ENCODE results near the gene KIRREL1. TPM values are rescaled to one million over a fixed set of nuclear protein-coding genes. Genes with fewer than 3 reads are reported as not detected.
A peak's percentile ranks its signal among the peaks of the same experiment; 100 is the strongest.

The KIRREL1 gene
- total RNA-seq, 2 donors from 2014 or later, result 18.6 to 50.2 TPM

DNA sequence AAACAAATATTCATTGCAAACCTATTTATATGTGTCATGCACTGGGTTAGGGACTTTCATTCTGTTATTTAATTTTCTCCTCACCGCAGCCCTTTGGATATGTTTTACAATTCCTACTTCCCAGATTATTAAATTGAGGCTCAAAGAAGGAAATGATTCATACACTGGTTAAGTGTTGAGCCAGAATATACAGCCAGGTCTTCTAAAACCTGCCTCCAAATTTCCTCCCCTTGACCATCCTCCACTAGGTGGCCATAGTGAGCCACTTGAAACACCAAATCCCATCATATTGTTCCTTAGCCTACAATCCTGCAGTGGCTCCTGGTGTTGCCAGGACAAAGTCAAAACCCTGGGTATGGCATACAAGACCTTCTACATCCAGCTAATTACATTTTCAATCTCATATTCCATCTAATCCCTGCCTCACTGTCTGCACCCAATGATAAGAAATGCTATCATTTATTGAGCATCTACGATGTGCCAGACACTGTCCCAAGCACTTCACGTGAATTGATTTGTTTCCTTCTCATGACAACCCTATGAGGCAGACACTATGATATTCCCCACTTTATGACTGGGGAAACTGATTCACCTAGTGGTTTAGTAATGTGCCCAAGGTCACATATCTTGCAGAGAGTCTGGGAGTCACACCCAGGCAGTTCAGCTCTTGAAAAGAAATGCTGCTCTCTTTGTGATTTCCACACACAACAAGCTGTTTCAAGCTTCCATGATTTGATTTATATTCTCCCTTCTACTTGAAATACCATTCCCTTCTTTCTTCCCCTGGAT, 23.6 kb upstream of the KIRREL1 start:
- intact Hi-C loops (cut with DNase I), result no loop called here
- no peaks in the 10 kb centered on the region for H3K36me3 ChIP-seq
- no peak overlapping the region for H3K27ac ChIP-seq
- H3K4me3 ChIP-seq, result no peak overlapping the region
- no peaks in the 10 kb centered on the region for H3K4me1 ChIP-seq (replicated peaks)
- H3K27me3 ChIP-seq (replicated peaks; ENCODE audit: insufficient read depth), result no peaks in the 10 kb centered on the region
- 74% methylated on average over 3 of the region's 3 CpGs for WGBS
- H3K9me3 ChIP-seq, result no peaks in the 10 kb centered on the region
- TF ChIP-seq, protein P1, sequence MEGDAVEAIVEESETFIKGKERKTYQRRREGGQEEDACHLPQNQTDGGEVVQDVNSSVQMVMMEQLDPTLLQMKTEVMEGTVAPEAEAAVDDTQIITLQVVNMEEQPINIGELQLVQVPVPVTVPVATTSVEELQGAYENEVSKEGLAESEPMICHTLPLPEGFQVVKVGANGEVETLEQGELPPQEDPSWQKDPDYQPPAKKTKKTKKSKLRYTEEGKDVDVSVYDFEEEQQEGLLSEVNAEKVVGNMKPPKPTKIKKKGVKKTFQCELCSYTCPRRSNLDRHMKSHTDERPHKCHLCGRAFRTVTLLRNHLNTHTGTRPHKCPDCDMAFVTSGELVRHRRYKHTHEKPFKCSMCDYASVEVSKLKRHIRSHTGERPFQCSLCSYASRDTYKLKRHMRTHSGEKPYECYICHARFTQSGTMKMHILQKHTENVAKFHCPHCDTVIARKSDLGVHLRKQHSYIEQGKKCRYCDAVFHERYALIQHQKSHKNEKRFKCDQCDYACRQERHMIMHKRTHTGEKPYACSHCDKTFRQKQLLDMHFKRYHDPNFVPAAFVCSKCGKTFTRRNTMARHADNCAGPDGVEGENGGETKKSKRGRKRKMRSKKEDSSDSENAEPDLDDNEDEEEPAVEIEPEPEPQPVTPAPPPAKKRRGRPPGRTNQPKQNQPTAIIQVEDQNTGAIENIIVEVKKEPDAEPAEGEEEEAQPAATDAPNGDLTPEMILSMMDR (IDR thresholded peaks at IDR 0.05), result peak in 3 of 4 experiments; percentile 33 to 61 (median 52)
- TF ChIP-seq POLR2A (IDR thresholded peaks at IDR 0.05), result no peak
- DNase-seq (ENCODE audit: low spot score), result no peak

DNA sequence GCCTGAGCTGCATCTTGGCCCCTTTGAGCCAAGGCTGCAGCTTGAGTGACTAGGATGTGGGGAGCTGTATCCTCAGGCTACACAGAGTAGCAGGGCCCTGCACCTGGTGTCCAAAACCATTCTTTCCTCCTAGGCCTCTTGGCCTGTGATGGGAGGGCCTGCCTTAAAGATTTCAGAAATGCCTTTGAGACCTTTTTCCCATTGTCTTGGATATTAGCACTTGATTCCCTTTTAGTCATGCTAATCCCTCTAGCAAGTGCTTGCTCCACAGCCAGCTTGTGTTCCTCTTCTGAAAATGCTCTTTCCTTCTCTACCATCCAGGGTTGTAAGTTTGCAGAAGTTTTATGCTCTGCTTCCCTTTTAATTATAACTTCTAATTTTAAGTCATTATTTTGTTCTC, 21.7 kb upstream of the KIRREL1 start:
- intact Hi-C loops (cut with DNase I), result no loop called here
- TF ChIP-seq, protein P1 (IDR thresholded peaks at IDR 0.05), result no peak
- no peak for TF ChIP-seq POLR2A (IDR thresholded peaks at IDR 0.05)
- TF ChIP-seq POLR2AphosphoS5 (IDR thresholded peaks at IDR 0.05), result no peak

DNA sequence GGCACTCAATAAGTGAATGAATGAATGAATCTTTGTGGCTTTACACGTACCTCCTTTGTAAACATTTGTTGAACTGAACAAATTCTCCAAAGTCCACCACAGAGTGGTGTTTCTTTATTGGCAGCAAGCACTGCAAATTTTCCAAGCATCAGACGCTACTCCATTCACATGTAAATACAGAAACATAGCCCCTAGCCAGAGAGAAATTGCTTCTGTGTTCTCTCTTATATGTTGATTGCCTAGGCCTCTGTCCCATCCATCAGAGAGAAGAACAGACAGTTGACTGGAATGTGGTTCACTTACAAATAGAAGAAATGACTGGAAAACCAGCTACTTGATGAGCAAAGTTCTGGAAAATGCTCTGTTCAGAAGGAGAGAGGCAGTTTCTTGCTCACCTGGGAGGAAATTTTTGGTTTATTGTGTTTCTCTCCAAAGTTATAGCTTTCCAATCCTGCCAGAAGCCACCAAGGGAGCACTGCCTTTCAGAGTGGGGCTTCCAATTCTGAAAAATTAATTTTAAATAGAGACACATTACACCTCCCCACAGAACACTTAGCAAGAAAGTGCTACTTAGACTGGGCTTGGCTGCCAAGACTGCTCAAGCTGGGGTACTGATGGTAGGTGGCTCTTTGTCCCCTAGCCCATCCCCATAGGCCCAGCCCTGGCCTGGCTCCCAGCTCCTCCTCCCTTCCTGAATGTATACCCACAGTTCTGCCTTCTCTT, 18.1 kb upstream of the KIRREL1 start:
- Histone ChIP-seq H3K4me1 (replicated peaks) (no peaks in the 10 kb centered on the region), H3K4me3 (no peak overlapping the region), H3K27me3 (replicated peaks; ENCODE audit: insufficient read depth) (no peaks in the 10 kb centered on the region), H3K27ac (no peak overlapping the region), H3K36me3 (no peaks in the 10 kb centered on the region), H3K9me3 (no peaks in the 10 kb centered on the region)
- 57% methylated on average over 2 of the region's 2 CpGs for WGBS
- no peak for DNase-seq (ENCODE audit: low spot score)
- TF ChIP-seq POLR2A (IDR thresholded peaks at IDR 0.05), result no peak
- TF ChIP-seq POLR2AphosphoS5 (IDR thresholded peaks at IDR 0.05), result no peak
- TF ChIP-seq, protein P1 (IDR thresholded peaks at IDR 0.05), result no peak
- intact Hi-C loops (cut with DNase I), result no loop called here

More for the DNA sequence above, 21.7 kb upstream of the KIRREL1 start:
- no peaks in the 10 kb centered on the region for H3K9me3 ChIP-seq
- no peak overlapping the region for H3K4me3 ChIP-seq
- H3K4me1 ChIP-seq (replicated peaks), result no peaks in the 10 kb centered on the region
- DNase-seq (ENCODE audit: low spot score), result no peak
- H3K36me3 ChIP-seq, result no peaks in the 10 kb centered on the region
- H3K27ac ChIP-seq, result no peak overlapping the region
- no peaks in the 10 kb centered on the region for H3K27me3 ChIP-seq (replicated peaks; ENCODE audit: insufficient read depth)

DNA sequence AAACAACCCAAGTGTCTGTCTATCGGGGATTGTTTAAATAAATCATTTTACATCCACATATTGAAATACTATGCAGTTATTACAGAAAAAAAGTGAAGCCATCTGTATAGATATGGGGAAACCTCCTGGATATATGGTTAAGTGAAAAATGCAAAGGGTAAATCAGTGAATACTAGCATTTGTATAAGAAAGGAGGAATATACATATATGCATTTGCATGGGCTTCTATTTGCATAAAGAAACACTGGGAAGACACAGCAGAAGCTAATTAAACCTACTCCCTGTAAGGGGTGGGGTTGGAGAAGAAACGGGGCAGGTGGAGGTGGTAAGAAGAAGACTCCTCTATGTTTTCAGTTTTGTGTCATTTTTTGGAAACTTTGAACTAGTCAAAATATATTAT, 16.6 kb upstream of the KIRREL1 start:
- H3K9me3 ChIP-seq, result no peaks in the 10 kb centered on the region

More for the DNA sequence above, 16.6 kb upstream of the KIRREL1 start:
- no peaks in the 10 kb centered on the region for H3K36me3 ChIP-seq
- no peak for DNase-seq (ENCODE audit: low spot score)
- H3K4me1 ChIP-seq (replicated peaks), result no peaks in the 10 kb centered on the region
- 88% methylated on average over 2 of the region's 2 CpGs for WGBS
- intact Hi-C loops (cut with DNase I), result no loop called here
- no peak for TF ChIP-seq POLR2AphosphoS5 (IDR thresholded peaks at IDR 0.05)
- no peak for TF ChIP-seq POLR2A (IDR thresholded peaks at IDR 0.05)
- TF ChIP-seq, protein P1 (IDR thresholded peaks at IDR 0.05), result no peak
- no peak overlapping the region for H3K27ac ChIP-seq
- H3K27me3 ChIP-seq (replicated peaks; ENCODE audit: insufficient read depth), result no peaks in the 10 kb centered on the region
- H3K4me3 ChIP-seq, result no peak overlapping the region
